ENCODE data around the gene SLC41A1.
"Not testable (repeated sequence)": the region's sequence is repeated elsewhere in the genome, so short reads cannot be mapped to it uniquely, and the experiment has no call there.

The SLC41A1 gene

DNA sequence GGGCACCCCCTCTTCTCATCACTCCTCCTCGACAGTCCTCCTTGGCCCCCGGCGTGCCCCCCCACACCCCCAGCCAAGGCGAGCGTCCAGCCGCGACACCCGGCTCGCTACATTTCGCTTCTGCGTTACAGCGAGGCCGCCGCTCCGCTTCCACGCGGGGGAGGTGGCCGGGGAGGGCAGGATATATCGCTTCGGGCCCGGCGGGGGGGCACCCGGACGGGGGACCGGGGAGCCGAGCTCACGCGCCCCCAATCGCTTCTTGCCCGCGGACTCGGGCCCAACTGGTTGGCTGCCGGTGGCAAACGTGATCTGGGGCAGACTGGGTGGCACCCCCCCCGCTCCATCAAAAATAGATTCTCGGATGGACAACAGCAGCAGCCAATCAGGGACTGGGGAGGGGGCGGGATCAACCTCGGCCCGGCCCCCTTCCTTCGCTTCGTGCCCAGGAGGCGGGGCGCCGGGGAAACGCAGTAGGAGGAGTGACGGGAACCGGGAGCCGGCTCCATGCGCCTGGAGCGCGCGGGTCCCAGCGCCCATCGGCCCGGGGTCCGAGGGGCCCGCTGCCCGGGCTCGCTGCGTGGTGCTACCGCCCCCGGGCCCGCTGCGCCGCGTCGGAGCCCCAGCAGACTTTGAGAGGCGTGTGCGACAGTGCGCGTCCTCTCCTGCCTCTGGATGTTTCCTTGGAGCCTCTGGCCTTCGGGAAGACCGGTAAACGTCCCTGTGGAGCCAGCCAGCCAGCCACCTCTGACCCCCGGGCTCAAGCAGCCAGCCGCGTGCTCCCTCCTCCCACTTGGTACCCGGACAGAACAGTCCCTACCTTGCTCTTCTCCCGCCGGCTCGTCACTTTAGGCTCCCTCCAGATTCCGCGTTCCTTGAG lies at the start of gene SLC41A1:
SLC41A1 (minus strand) TSS at position 321 of the 877 bp plus-strand sequence. CDS start 2,757 bp downstream, outside the sequence.
- H3K4me1 ChIP-seq (ENCODE audit: insufficient read depth, low read length, poor library complexity, severe bottlenecking), result peaks cover 54% of the 10 kb centered on the region
- peak within 1 kb of the TSS; percentile 96 for H3K4me2 ChIP-seq (ENCODE audit: low read depth, low read length, poor library complexity, severe bottlenecking)
- H3K36me3 ChIP-seq (ENCODE audit: insufficient read depth, low read length), result no peaks in the 10 kb centered on the region
- peaks cover 35% of the 10 kb centered on the region for H4K20me1 ChIP-seq (ENCODE audit: insufficient read depth, low read length, poor library complexity, severe bottlenecking)
- H3K79me2 ChIP-seq (ENCODE audit: insufficient read depth, low read length), result peaks cover 52% of the 10 kb centered on the region
- peak within 1 kb of the TSS; percentile 91 for H2AFZ ChIP-seq (ENCODE audit: low read length)
- no peaks in the 10 kb centered on the region for H3K9me3 ChIP-seq (ENCODE audit: insufficient read depth, low read depth, low read length)
- no peaks in the 10 kb centered on the region for H3K9me2 ChIP-seq (replicated peaks; ENCODE audit: low read depth, low read length)
- H3K4me3 ChIP-seq (ENCODE audit: low read length, poor library complexity, severe bottlenecking), result peak within 1 kb of the TSS; percentile 87
- H3K27me3 ChIP-seq (ENCODE audit: insufficient read depth, low read length, poor library complexity, severe bottlenecking), result no peaks in the 10 kb centered on the region
- no peak for TF ChIP-seq EZH2phosphoT487 (IDR thresholded peaks at IDR 0.05; ENCODE audit: borderline replicate concordance)
- TF ChIP-seq CTCF (conservative IDR thresholded peaks at IDR 0.05; ENCODE audit: low read length), result no peak
- no peaks in the 10 kb centered on the region for H3F3A ChIP-seq (ENCODE audit: low read depth)
- peak within 1 kb of the TSS; percentile 87 for H3K9ac ChIP-seq (ENCODE audit: low read depth, low read length, poor library complexity, severe bottlenecking)

DNA sequence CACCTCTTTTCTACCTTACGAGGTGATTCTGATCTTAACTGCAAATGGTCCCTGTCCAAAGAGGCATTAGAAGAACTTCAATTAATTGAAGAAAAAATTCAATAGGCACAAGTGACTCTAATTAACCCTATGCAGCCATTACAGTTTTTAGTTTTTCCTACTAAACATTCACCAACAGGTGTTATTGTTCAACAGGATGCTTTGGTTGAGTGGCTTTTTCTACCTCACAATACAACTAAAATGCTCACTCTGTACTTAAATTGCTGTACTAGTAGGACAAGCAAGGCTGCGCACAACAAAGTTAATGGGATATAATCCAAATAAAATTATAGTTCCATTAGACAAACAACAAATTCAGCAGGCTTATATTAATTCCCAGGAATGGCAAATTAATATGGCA lies 48.5 kb upstream of the SLC41A1 start:
- TF ChIP-seq EZH2phosphoT487 (IDR thresholded peaks at IDR 0.05; ENCODE audit: borderline replicate concordance), result no peak
- Histone ChIP-seq H3K79me2 (ENCODE audit: insufficient read depth, low read length) (no peaks in the 10 kb centered on the region), H3F3A (ENCODE audit: low read depth) (no peaks in the 10 kb centered on the region), H3K36me3 (ENCODE audit: insufficient read depth, low read length) (no peaks in the 10 kb centered on the region), H3K9me2 (replicated peaks; ENCODE audit: low read depth, low read length) (no peaks in the 10 kb centered on the region), H4K20me1 (ENCODE audit: insufficient read depth, low read length, poor library complexity, severe bottlenecking) (no peaks in the 10 kb centered on the region), H3K27me3 (ENCODE audit: insufficient read depth, low read length, poor library complexity, severe bottlenecking) (no peaks in the 10 kb centered on the region), H3K9ac (ENCODE audit: low read depth, low read length, poor library complexity, severe bottlenecking) (no peak overlapping the region), H3K9me3 (ENCODE audit: insufficient read depth, low read depth, low read length) (peaks cover 2% of the 10 kb centered on the region; the same call in 1 of the 2 replicates), H3K4me1 (ENCODE audit: insufficient read depth, low read length, poor library complexity, severe bottlenecking) (peaks cover 19% of the 10 kb centered on the region), H3K4me3 (ENCODE audit: low read length, poor library complexity, severe bottlenecking) (no peak overlapping the region), H2AFZ (ENCODE audit: low read length) (no peak overlapping the region), H3K4me2 (ENCODE audit: low read depth, low read length, poor library complexity, severe bottlenecking) (no peak overlapping the region)

GRCh38 chr1:205858141-205858961 lies 45.4 kb upstream of the SLC41A1 start:
- H3K79me2 ChIP-seq (ENCODE audit: insufficient read depth, low read length), result no peaks in the 10 kb centered on the region
- peak overlapping the region; percentile 90 for H3K4me2 ChIP-seq (ENCODE audit: low read depth, low read length, poor library complexity, severe bottlenecking)
- peak overlapping the region; percentile 71 for H3K9ac ChIP-seq (ENCODE audit: low read depth, low read length, poor library complexity, severe bottlenecking)
- H3K9me3 ChIP-seq (ENCODE audit: insufficient read depth, low read depth, low read length), result peaks cover 6% of the 10 kb centered on the region; the same call in 1 of the 2 replicates
- H2AFZ ChIP-seq (ENCODE audit: low read length), result peak overlapping the region; percentile 91
- H4K20me1 ChIP-seq (ENCODE audit: insufficient read depth, low read length, poor library complexity, severe bottlenecking), result no peaks in the 10 kb centered on the region
- no peaks in the 10 kb centered on the region for H3K9me2 ChIP-seq (replicated peaks; ENCODE audit: low read depth, low read length)
- TF ChIP-seq EZH2phosphoT487 (IDR thresholded peaks at IDR 0.05; ENCODE audit: borderline replicate concordance) (no peak), CTCF (conservative IDR thresholded peaks at IDR 0.05; ENCODE audit: low read length) (peak; percentile 52)
- H3F3A ChIP-seq (ENCODE audit: low read depth), result no peaks in the 10 kb centered on the region
- peaks cover 19% of the 10 kb centered on the region for H3K4me1 ChIP-seq (ENCODE audit: insufficient read depth, low read length, poor library complexity, severe bottlenecking)
- H3K4me3 ChIP-seq (ENCODE audit: low read length, poor library complexity, severe bottlenecking), result peak overlapping the region; percentile 71
- H3K36me3 ChIP-seq (ENCODE audit: insufficient read depth, low read length), result no peaks in the 10 kb centered on the region
- H3K27me3 ChIP-seq (ENCODE audit: insufficient read depth, low read length, poor library complexity, severe bottlenecking), result no peaks in the 10 kb centered on the region

DNA sequence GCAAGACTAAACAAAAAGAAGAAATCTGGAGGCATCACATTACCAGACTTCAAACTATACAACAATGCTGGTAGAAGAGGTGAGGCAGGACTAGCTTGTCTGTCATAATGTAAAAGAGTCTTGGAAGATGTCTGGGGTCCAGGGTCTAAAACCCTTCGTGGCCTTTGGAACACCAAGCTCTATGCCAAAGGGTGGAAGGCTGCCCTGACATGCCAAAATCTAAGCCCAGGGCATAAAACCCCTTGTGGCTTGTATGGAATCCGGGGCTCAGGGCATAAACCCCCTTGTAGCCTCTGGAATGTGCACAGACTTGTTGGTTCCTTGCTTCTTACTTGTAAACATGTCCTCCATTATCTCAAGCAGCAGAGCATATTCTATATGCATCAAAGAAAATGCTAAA lies 44.5 kb upstream of the SLC41A1 start:
- peaks cover 19% of the 10 kb centered on the region for H3K4me1 ChIP-seq (ENCODE audit: insufficient read depth, low read length, poor library complexity, severe bottlenecking)
- not testable (repeated sequence) for H3K27me3 ChIP-seq (ENCODE audit: insufficient read depth, low read length, poor library complexity, severe bottlenecking); H3K9me2 ChIP-seq (replicated peaks; ENCODE audit: low read depth, low read length); H3F3A ChIP-seq (ENCODE audit: low read depth); H3K79me2 ChIP-seq (ENCODE audit: insufficient read depth, low read length); H3K9ac ChIP-seq (ENCODE audit: low read depth, low read length, poor library complexity, severe bottlenecking); H3K4me3 ChIP-seq (ENCODE audit: low read length, poor library complexity, severe bottlenecking); H4K20me1 ChIP-seq (ENCODE audit: insufficient read depth, low read length, poor library complexity, severe bottlenecking); H3K36me3 ChIP-seq (ENCODE audit: insufficient read depth, low read length)
- peak overlapping the region; percentile 1; the same call in 1 of the 2 replicates for H2AFZ ChIP-seq (ENCODE audit: low read length)
- H3K4me2 ChIP-seq (ENCODE audit: low read depth, low read length, poor library complexity, severe bottlenecking), result peak overlapping the region; percentile 90
- H3K9me3 ChIP-seq (ENCODE audit: insufficient read depth, low read depth, low read length), result peaks cover 10% of the 10 kb centered on the region; the same call in 1 of the 2 replicates

Data from Loucy (cell line).